ENCODE results near the gene NELFB.

NELFB gene

GRCh38 chr9:137224830-137225694 lies 30.1 kb upstream of the NELFB start, which contains the start of gene CYSRT1:
TSS of gene CYSRT1 (plus strand) at chr9:137225174. CDS start at chr9:137225622, 448 bp downstream.
- DNase-seq = no peak

- no peak for DNase-seq
Observed at GRCh38 chr9:137225699-137226331, 29.3 kb upstream of the NELFB start.

GRCh38 chr9:137226338-137227053 lies 28.6 kb upstream of the NELFB start:
- no peak for DNase-seq

- DNase-seq = peak; percentile 93
Observed at GRCh38 chr9:137227054-137227852, 27.9 kb upstream of the NELFB start, which contains the start of gene RNF224. TSS of gene RNF224 (plus strand) at chr9:137227502. CDS start at chr9:137228336, 834 bp downstream.

- no peak for DNase-seq
Observed at GRCh38 chr9:137227853-137228505, 27.1 kb upstream of the NELFB start.

- DNase-seq = no peak
Observed at GRCh38 chr9:137228506-137228967, 26.6 kb upstream of the NELFB start.

- DNase-seq = no peak
Observed at GRCh38 chr9:137228968-137229896, 25.9 kb upstream of the NELFB start.

GRCh38 chr9:137229903-137230704 lies 25.0 kb upstream of the NELFB start:
- DNase-seq = no peak

GRCh38 chr9:137230705-137231371 lies 24.3 kb upstream of the NELFB start, which contains the start of gene SLC34A3:
TSS of gene SLC34A3 (plus strand) at chr9:137230901. CDS start at chr9:137231703, 802 bp downstream.
- no peak for DNase-seq

GRCh38 chr9:137231372-137232039 lies 23.6 kb upstream of the NELFB start:
- DNase-seq = no peak

- no peak for DNase-seq
Observed at GRCh38 chr9:137232101-137232500, 23.0 kb upstream of the NELFB start.

GRCh38 chr9:137232510-137232909 lies 22.6 kb upstream of the NELFB start:
- no peak for DNase-seq

- no peak for DNase-seq
Observed at GRCh38 chr9:137233143-137233980, 21.8 kb upstream of the NELFB start.

GRCh38 chr9:137234055-137234697 lies 21.0 kb upstream of the NELFB start:
- DNase-seq = no peak

- no peak for DNase-seq
Observed at GRCh38 chr9:137234758-137235423, 20.2 kb upstream of the NELFB start.

All from activated effector memory CD4-positive, alpha-beta T cell treated with anti-CD3 and anti-CD28 coated beads, Interleukin-2, amount 50 U/mL, for 16 hours (primary cell).